Skeletal muscle tissue (tissue), 4 donors: ENCODE results near the gene NAA80. TPM values are rescaled to one million over a fixed set of nuclear protein-coding genes. Genes with fewer than 3 reads are reported as not detected.
"Not testable (repeated sequence)": the region's sequence is repeated elsewhere in the genome, so short reads cannot be mapped to it uniquely, and the experiment has no call there.

Experiments used
- H3K27ac ChIP-seq: one replicate; pipeline ENCODE4 v1.7.0; 2013; ENCODE audit warnings: mild to moderate bottlenecking, low read depth, low read length, inconsistent platforms
- H3K27me3 ChIP-seq, 3 donors: one replicate each; pipeline ENCODE4 v1.7.0; 2013; ENCODE audit warnings: low read length in 3 of 3; ENCODE audit not compliant: control insufficient read depth in 3 of 3, insufficient read depth in 3 of 3
- H3K36me3 ChIP-seq, 3 donors: one replicate each; pipeline ENCODE4 v1.7.0; 2013; ENCODE audit warnings: low read length in 3 of 3; ENCODE audit not compliant: control insufficient read depth in 3 of 3, insufficient read depth in 3 of 3
- H3K4me1 ChIP-seq, 3 donors: one replicate each; pipeline ENCODE4 v1.7.0; 2013; ENCODE audit warnings: low read length in 3 of 3, mild to moderate bottlenecking in 3 of 3; ENCODE audit not compliant: control insufficient read depth in 3 of 3, insufficient read depth in 3 of 3
- H3K4me3 ChIP-seq, 3 donors: one replicate each; pipeline ENCODE4 v1.7.0; 2013; ENCODE audit warnings: low read length in 3 of 3
- H3K9ac ChIP-seq, 3 donors: one replicate each; pipeline ENCODE4 v1.7.0; 2013; ENCODE audit warnings: low read length in 3 of 3, mild to moderate bottlenecking in 3 of 3, moderate library complexity in 2 of 3, low read depth in 1 of 3
- H3K9me3 ChIP-seq, 3 donors: one replicate each; pipeline ENCODE4 v1.7.0; 2013; ENCODE audit warnings: low read length in 3 of 3; ENCODE audit not compliant: control insufficient read depth in 3 of 3
- total RNA-seq: library from RNA; depleted of rRNA; stranded (reverse); fragments of >200 nt; gene quantifications from one replicate; pipeline ENCODE4 v1.2.3, GENCODE V29; 2014
- donor health status: Osteomylitis.

Gene NAA80
- total RNA-seq, 1 donor from 2014 or later: 1.6 TPM

- no peaks in the 10 kb centered on the region for H3K9me3 ChIP-seq
- no peak overlapping the region for H3K27ac ChIP-seq
- H3K36me3 ChIP-seq: peaks cover 38 to 46% (median 40%) of the 10 kb centered on the region in 3 donors
- H3K4me1 ChIP-seq: peaks cover 26 to 38% (median 32%) of the 10 kb centered on the region in 3 donors
- peak overlapping the region in 1 of 3 donors; percentile 25 for H3K9ac ChIP-seq
- no peaks in the 10 kb centered on the region for H3K27me3 ChIP-seq
- H3K4me3 ChIP-seq: no peak overlapping the region
Observed at GRCh38 chr3:50290161-50290641, 9.0 kb downstream of the NAA80 start.

- Histone ChIP-seq H3K27ac (no peak overlapping the region), H3K9me3 (no peaks in the 10 kb centered on the region), H3K4me1 (peaks cover 26 to 38% (median 32%) of the 10 kb centered on the region in 3 donors)
Observed at GRCh38 chr3:50289130-50289529, 10.1 kb downstream of the NAA80 start.

DNA sequence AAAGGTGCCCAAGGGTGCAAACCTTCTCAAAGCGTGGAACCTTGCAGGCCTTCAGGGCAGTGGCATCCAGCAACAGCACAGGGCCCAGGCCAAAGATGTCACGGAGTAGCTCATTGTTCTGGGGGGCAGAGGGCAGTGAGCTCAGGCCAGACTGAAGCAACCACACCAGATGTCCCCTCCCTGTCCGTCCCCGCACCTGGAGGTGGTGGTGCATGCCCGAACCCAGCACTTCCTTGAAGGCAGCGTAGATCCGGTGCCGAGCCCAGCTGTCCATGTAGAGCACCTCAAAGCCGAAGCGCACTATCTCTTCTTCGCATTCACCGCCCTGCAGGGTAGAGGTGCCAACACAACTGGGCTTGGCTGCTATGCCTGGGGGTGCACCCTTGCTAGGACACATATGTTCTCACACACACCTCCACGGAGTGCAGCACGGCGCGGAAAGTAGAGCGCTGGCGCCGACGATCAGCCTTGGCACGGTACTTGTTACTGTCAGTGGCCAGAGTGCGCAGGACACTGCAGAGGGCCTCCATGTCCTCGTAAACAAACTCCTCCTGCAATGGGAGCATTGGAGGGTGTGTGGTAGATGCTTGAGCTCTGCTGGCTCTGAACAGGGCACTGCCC is 10.7 kb downstream of the NAA80 start:
- Histone ChIP-seq H3K4me1 (peaks cover 23 to 36% (median 28%) of the 10 kb centered on the region in 3 donors), H3K36me3 (peaks cover 38 to 46% (median 40%) of the 10 kb centered on the region in 3 donors), H3K4me3 (no peak overlapping the region), H3K9ac (peak overlapping the region in 1 of 3 donors; percentile 25), H3K9me3 (no peaks in the 10 kb centered on the region), H3K27ac (no peak overlapping the region), H3K27me3 (no peaks in the 10 kb centered on the region)

More at GRCh38 chr3:50289130-50289529, 10.1 kb downstream of the NAA80 start:
- Histone ChIP-seq H3K27me3 (no peaks in the 10 kb centered on the region), H3K9ac (no peak overlapping the region), H3K4me3 (no peak overlapping the region), H3K36me3 (peaks cover 38 to 46% (median 40%) of the 10 kb centered on the region in 3 donors)

DNA sequence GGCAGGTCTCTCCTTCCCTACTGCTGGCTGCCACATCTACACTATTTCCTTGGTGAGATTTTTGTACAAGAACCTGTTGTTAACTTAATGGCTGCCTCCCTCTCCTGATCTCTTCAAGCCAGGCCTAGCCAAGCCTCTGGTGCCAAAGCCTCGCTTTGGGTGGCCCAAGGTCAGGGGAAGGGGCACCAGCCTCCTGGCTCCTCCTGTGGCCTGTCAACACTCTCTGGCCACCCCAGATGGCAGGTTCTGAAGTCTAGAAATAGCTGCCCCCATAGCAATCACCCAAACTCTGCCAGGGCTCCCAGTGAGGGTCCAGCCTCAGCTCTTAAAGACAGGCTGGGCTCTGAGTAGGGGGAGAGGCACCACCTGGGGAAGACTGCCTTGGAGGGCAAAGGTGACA is 11.9 kb downstream of the NAA80 start:
- Histone ChIP-seq H3K4me1 (peaks cover 13 to 26% (median 18%) of the 10 kb centered on the region in 3 donors), H3K9ac (peak overlapping the region in 1 of 3 donors; percentile 33), H3K27ac (no peak overlapping the region), H3K27me3 (no peaks in the 10 kb centered on the region), H3K36me3 (peaks cover 38 to 46% (median 40%) of the 10 kb centered on the region in 3 donors), H3K4me3 (no peak overlapping the region), H3K9me3 (no peaks in the 10 kb centered on the region)

- H3K4me1 ChIP-seq: peaks cover 11 to 23% (median 15%) of the 10 kb centered on the region in 3 donors
- H3K4me3 ChIP-seq: no peak overlapping the region
- H3K9ac ChIP-seq: peak overlapping the region in 1 of 3 donors; percentile 33
- H3K9me3 ChIP-seq: no peaks in the 10 kb centered on the region
- peaks cover 38 to 46% (median 40%) of the 10 kb centered on the region in 3 donors for H3K36me3 ChIP-seq
- H3K27ac ChIP-seq: no peak overlapping the region
- no peaks in the 10 kb centered on the region for H3K27me3 ChIP-seq
Observed at GRCh38 chr3:50286322-50287227, 12.6 kb downstream of the NAA80 start.

- not testable (repeated sequence) for H3K4me3 ChIP-seq, H3K9ac ChIP-seq, H3K27ac ChIP-seq, H3K27me3 ChIP-seq, H3K9me3 ChIP-seq
- Histone ChIP-seq H3K36me3 (peaks cover 25 to 31% (median 27%) of the 10 kb centered on the region in 3 donors), H3K4me1 (peaks cover 6 to 14% (median 10%) of the 10 kb centered on the region in 3 donors)
Observed at GRCh38 chr3:50284121-50284520, 15.1 kb downstream of the NAA80 start.

GRCh38 chr3:50279255-50280016 is 19.8 kb downstream of the NAA80 start:
- H3K27me3 ChIP-seq: peaks cover 0 to 7% (median 0%) of the 10 kb centered on the region in 3 donors
- no peaks in the 10 kb centered on the region for H3K36me3 ChIP-seq
- peaks cover 11 to 23% (median 20%) of the 10 kb centered on the region in 3 donors for H3K4me1 ChIP-seq
- H3K27ac ChIP-seq: peak overlapping the region; percentile 93
- peak overlapping the region; percentile 76 to 94 (median 86) for H3K9ac ChIP-seq
- H3K4me3 ChIP-seq: peak overlapping the region; percentile 61 to 90 (median 74)
- no peaks in the 10 kb centered on the region for H3K9me3 ChIP-seq

- Histone ChIP-seq H3K9me3 (no peaks in the 10 kb centered on the region), H3K4me3 (peak within 1 kb of the TSS; percentile 61 to 90 (median 74)), H3K4me1 (peaks cover 15 to 29% (median 23%) of the 10 kb centered on the region in 3 donors), H3K27ac (peak within 1 kb of the TSS; percentile 93), H3K27me3 (peaks cover 0 to 8% (median 0%) of the 10 kb centered on the region in 3 donors), H3K9ac (peak within 1 kb of the TSS; percentile 76 to 94 (median 86)), H3K36me3 (no peaks in the 10 kb centered on the region)
Observed at GRCh38 chr3:50278880-50279224, 20.4 kb downstream of the NAA80 start, which contains the start of gene LSMEM2. LSMEM2 (plus strand) TSS chr3:50279087; CDS start chr3:50279114, 27 bp downstream.

GRCh38 chr3:50278123-50278879 is 20.9 kb downstream of the NAA80 start:
- H3K9me3 ChIP-seq: no peaks in the 10 kb centered on the region
- H3K9ac ChIP-seq: peak overlapping the region; percentile 54 to 94 (median 86)
- peaks cover 0 to 8% (median 0%) of the 10 kb centered on the region in 3 donors for H3K27me3 ChIP-seq
- H3K36me3 ChIP-seq: no peaks in the 10 kb centered on the region
- peak overlapping the region; percentile 93 for H3K27ac ChIP-seq
- peak overlapping the region in 2 of 3 donors; percentile 25 to 61 for H3K4me3 ChIP-seq
- peaks cover 15 to 31% (median 26%) of the 10 kb centered on the region in 3 donors for H3K4me1 ChIP-seq
